Muscle layer of duodenum (tissue), 2 donors: ENCODE results near the gene ARHGAP19.
"Not testable (repeated sequence)": the region's sequence is repeated elsewhere in the genome, so short reads cannot be mapped to it uniquely, and the experiment has no call there.

ENCODE experiments used
- H3K27ac ChIP-seq: one replicate; pipeline ENCODE4 v1.7.0; 2013; ENCODE audit warnings: mild to moderate bottlenecking, low read length
- H3K27me3 ChIP-seq: one replicate; pipeline ENCODE4 v1.7.0; 2013; ENCODE audit warnings: low read depth, mild to moderate bottlenecking, control low read depth, low read length
- H3K36me3 ChIP-seq, 2 donors: one replicate each; pipeline ENCODE4 v1.7.0; 2013; ENCODE audit warnings: low read length in 2 of 2, control low read depth in 1 of 2, mild to moderate bottlenecking in 1 of 2; ENCODE audit not compliant: insufficient read depth in 2 of 2, control insufficient read depth in 1 of 2
- H3K4me1 ChIP-seq, 2 donors: one replicate each; pipeline ENCODE4 v1.7.0; 2013; ENCODE audit warnings: low read length in 2 of 2, mild to moderate bottlenecking in 2 of 2, control low read depth in 1 of 2, moderate library complexity in 1 of 2; ENCODE audit not compliant: insufficient read depth in 2 of 2, control insufficient read depth in 1 of 2
- H3K4me3 ChIP-seq, 2 donors: one replicate each; pipeline ENCODE4 v1.7.0; 2013; ENCODE audit warnings: low read length in 2 of 2, low read depth in 1 of 2, mild to moderate bottlenecking in 1 of 2
- H3K9me3 ChIP-seq, 2 donors: one replicate each; pipeline ENCODE4 v1.7.0; 2013; ENCODE audit warnings: low read length in 2 of 2, control low read depth in 1 of 2, mild to moderate bottlenecking in 1 of 2; ENCODE audit not compliant: control insufficient read depth in 1 of 2
- donor health status: healthy.

Gene ARHGAP19

DNA sequence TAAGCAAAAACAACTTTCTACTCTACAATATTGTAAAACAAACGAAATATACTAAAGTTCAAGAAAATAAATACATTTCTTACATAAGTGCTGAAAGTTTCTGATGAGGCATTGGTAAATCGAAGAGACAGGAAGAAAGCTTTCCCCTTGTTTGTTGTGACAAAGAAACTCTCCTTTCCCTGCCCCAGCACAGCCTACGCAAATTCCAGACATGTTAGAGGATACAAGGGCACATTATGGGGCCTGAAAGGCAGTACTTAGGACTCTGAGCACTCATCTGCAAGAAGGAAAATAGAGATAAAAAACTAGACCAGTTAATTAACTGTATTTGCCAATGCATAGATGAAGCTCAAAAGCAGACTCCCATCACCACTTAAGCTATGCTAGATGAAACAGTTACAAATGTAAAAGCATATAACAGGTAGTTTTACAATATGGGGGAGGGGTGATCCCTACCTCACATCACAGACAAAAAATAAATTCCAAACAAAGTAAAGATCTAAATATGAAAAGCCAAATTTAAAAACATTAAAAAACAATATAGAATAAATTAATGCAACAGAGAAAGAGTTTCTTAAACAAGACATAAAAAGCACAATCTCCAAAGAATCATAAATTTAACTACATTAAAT is 21.8 kb downstream of the ARHGAP19 start:
- Histone ChIP-seq H3K27me3 (no peaks in the 10 kb centered on the region), H3K4me1 (no peaks in the 10 kb centered on the region), H3K27ac (no peak overlapping the region), H3K36me3 (no peaks in the 10 kb centered on the region), H3K4me3 (no peak overlapping the region), H3K9me3 (no peaks in the 10 kb centered on the region)

DNA sequence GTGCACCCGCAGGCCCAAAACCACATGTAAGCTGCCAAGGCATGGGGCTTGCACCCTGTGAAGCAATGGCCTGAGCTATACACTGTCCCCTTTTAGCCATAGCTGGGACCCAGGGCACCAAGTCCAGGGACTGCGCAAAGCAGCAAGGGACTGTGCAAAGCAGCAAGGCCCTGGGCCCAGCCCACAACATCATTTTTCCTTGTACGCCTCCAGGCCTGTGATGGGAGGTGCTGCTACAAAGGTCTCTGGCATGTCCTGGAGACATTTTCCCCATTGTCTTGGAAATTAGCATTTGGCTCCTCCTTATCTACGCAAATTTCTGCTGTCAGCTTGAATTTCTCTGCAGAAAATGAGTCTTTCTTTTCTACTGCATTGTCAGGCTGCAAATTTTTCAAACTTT is 24.8 kb downstream of the ARHGAP19 start:
- Histone ChIP-seq H3K27ac (no peak overlapping the region), H3K9me3 (no peaks in the 10 kb centered on the region), H3K27me3 (no peaks in the 10 kb centered on the region), H3K4me3 (no peak overlapping the region), H3K4me1 (no peaks in the 10 kb centered on the region), H3K36me3 (peaks cover 0 to 4% of the 10 kb centered on the region in 2 donors)

DNA sequence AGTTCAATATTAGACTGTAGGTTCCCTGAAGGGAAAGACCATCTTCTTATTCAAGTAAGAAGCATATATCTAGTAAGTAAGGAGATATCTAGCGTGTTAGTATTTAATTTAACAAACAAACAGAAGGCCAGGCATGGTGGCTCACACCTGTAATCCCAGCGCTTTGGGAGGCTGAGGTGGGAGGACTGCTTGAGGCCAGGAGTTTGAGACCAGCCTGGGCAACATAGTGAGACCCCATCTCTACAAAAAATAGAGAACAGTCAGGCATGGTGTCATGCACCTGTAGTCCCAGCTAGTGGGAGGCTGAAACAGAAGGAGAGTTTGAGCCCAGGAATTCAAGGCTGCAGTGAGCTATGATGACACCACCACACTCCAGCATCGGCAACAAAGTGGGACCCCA is 27.3 kb downstream of the ARHGAP19 start:
- H3K27me3 ChIP-seq, H3K4me1 ChIP-seq, H3K27ac ChIP-seq, H3K9me3 ChIP-seq, H3K36me3 ChIP-seq, H3K4me3 ChIP-seq: not testable (repeated sequence)

DNA sequence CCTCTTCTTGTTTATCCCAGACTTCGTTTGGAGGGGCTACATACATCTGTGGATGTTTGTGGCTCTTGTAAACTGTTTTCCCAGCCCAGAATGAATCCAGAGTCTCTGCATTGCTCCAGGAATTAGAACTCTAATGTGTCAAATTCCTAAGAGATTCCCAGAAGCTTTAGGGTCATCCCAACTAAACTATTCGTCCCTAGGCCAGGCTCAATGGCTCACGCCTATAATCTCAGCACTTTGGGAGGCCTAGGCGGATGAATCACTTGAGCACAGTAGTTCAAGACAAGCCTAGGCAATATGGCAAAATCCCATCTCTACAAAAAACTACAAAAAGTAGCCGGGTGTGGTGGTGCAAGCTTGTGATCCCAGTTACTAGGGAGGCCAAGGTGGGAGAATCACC is 28.5 kb downstream of the ARHGAP19 start:
- Histone ChIP-seq H3K27me3 (no peaks in the 10 kb centered on the region), H3K4me1 (no peaks in the 10 kb centered on the region), H3K27ac (no peak overlapping the region)

DNA sequence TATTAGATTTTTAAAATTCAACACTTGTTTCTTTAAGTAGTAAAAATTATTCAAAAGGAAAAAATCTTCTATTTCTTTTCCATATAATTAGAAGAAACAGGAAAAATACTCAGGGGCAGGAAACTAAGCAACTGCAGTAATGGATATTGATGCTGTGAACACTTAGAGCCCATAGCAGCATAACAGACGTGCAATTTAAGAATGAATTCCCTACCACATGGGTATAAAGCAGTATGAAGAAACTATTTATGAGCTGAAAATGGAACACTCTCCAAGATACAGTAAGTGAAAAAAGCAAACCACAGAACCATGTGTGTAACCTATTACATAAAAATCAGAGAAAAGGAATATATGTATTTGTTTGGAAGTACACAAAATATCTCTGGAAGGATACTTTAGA is 30.8 kb downstream of the ARHGAP19 start:
- Histone ChIP-seq H3K9me3 (no peaks in the 10 kb centered on the region), H3K36me3 (peaks cover 0 to 18% of the 10 kb centered on the region in 2 donors), H3K4me3 (no peak overlapping the region), H3K27ac (no peak overlapping the region), H3K4me1 (no peaks in the 10 kb centered on the region), H3K27me3 (no peaks in the 10 kb centered on the region)

More for the DNA sequence above, 28.5 kb downstream of the ARHGAP19 start:
- Histone ChIP-seq H3K4me3 (no peak overlapping the region), H3K36me3 (peaks cover 0 to 7% of the 10 kb centered on the region in 2 donors), H3K9me3 (no peaks in the 10 kb centered on the region)

DNA sequence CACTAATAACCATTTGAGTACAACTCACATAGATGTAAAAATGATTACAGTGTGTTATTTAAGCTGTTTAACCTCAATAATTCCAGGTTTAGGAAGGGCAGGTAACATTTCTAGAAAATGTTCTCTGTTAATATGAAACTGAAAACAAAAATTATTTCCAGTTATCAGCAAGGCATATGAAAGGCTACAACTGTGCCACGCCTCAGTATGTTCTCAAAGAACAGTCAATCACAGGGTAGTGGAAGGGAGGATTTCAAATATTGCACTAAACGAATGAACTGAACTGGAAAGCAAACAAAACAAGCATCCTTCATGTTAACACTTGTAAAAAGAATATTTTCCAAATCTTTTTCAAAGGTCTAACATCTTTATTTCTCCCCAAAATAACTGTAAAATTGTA is 31.3 kb downstream of the ARHGAP19 start:
- Histone ChIP-seq H3K27me3 (no peaks in the 10 kb centered on the region), H3K4me3 (no peak overlapping the region), H3K9me3 (no peaks in the 10 kb centered on the region), H3K4me1 (no peaks in the 10 kb centered on the region), H3K36me3 (peaks cover under 1 to 20% of the 10 kb centered on the region in 2 donors), H3K27ac (no peak overlapping the region)

DNA sequence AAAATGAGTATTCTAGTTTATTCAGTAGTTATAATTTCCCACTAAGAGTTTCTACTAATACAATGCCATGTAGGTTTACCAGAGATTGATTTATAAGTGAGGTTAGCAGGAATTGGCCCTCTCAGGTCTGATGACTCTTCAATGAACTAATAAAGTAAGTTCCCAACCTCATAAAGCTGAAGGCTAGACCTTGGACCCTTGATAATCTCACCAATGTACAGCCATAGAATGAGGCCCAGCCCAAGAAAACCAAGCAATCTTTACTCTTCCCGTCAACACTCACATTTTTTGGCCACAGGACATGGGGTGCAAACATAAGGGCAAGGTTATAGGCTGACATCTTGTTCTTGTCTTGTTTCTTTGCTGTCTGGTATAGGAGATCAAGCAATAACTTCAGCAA is 33.3 kb downstream of the ARHGAP19 start:
- no peak overlapping the region for H3K4me3 ChIP-seq
- H3K36me3 ChIP-seq: peaks cover 10 to 33% of the 10 kb centered on the region in 2 donors
- H3K9me3 ChIP-seq: no peaks in the 10 kb centered on the region
- H3K27me3 ChIP-seq: no peaks in the 10 kb centered on the region
- no peak overlapping the region for H3K27ac ChIP-seq
- H3K4me1 ChIP-seq: no peaks in the 10 kb centered on the region

DNA sequence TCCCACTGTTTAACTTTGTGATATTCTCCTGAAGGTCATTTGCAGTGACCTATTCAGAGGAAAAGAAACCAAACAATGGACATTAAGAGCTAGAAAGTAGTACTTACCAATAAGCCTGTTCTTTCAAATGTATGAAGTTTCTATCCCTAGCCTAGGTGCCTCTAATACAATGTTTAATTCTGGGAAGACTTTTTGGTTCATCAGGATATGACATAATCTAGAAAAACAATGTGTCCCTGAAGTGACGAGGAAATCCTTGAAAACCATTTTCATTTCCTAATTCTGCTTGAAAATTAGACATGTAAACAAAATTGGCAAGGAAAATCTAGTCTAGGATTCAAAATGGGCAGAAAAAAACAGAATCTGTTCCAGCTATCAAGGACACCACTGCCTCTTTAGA is 36.1 kb downstream of the ARHGAP19 start:
- Histone ChIP-seq H3K4me3 (no peak overlapping the region), H3K36me3 (peaks cover 10 to 33% of the 10 kb centered on the region in 2 donors), H3K27ac (no peak overlapping the region), H3K27me3 (no peaks in the 10 kb centered on the region), H3K4me1 (no peaks in the 10 kb centered on the region), H3K9me3 (no peaks in the 10 kb centered on the region)

DNA sequence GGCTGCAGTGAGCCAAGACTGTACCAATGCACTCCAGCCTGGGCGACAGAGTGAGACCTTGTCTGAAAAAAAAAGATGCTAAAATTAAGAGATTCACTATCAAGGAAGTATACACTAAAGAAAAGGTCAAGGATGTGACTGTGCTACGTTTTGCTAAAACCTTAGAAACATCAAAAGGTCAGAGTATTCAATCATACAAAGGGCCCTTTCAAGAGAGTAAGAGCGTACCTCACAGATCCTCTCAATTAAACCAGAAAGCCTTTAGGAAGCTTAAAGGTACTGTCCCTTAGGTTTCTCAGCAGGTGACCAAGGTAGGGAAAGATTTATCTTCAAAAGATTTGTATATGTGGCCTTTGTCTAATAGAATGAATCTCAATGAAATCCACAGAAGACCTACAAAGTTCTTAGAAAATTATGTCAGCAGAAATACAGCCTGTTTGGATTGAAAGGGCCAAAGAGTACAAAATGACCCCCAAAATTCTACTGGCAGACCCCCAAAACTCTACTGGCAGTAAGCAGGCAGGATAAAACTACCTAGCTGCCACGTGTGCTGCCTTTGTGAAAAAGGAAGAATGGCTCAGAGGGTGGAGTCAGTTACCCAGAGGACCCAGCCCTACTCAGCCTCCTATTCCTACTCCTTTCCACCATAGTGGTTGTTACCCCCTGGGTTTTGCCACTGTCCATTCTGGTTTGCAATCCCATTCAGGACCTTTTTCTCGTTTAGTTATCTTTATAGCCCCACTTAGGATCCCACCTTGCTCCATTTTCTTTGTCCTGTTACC is 36.7 kb downstream of the ARHGAP19 start:
- H3K27me3 ChIP-seq: no peaks in the 10 kb centered on the region
- H3K27ac ChIP-seq: no peak overlapping the region
- no peaks in the 10 kb centered on the region for H3K4me1 ChIP-seq
- H3K36me3 ChIP-seq: peaks cover 10 to 33% of the 10 kb centered on the region in 2 donors
- no peak overlapping the region for H3K4me3 ChIP-seq
- no peaks in the 10 kb centered on the region for H3K9me3 ChIP-seq

DNA sequence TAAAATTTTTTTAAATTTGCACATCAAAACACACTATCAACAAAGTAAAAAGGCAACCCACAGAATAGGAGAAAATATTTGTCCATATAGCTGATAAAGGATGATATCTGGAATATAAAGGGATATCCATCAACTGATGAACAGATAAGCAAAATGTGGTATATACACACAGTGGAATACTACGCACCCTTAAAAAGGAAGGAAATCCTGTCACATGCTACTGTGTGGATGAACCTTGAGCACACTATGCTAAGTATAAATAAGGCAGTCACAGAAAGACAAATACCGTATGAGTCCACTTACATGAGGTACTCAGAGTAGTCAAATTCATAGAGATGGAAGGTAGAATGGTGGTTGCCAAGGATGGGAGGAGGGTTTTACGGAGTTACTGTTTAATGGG is 37.7 kb downstream of the ARHGAP19 start:
- Histone ChIP-seq H3K27me3 (no peaks in the 10 kb centered on the region), H3K4me1 (no peaks in the 10 kb centered on the region), H3K27ac (no peak overlapping the region), H3K4me3 (no peak overlapping the region), H3K9me3 (no peaks in the 10 kb centered on the region), H3K36me3 (peaks cover 10 to 33% of the 10 kb centered on the region in 2 donors)

DNA sequence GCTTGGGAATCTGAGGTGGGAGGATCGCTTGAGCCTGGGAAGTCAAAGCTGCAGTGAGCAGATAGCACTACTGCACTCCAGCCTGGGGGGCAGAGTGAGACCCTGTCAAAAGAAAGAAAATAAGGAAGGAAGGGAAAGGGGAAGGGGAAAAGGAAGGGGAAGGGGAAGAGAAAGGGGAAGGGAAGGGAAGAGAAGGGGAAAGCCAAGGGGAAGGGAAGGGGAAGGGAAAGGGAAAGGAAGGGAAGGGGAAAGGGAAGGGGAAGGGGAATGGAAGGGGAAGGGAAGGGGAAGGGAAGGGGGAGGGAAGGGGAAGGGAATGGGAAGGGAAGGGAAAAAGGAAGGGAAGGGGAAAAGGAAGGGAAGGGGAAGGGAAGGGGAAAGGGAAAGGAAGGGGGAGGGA is 41.5 kb downstream of the ARHGAP19 start:
- Histone ChIP-seq H3K9me3 (no peaks in the 10 kb centered on the region), H3K27ac (no peak overlapping the region), H3K4me1 (no peaks in the 10 kb centered on the region), H3K36me3 (peaks cover 10 to 17% of the 10 kb centered on the region in 2 donors), H3K4me3 (no peak overlapping the region), H3K27me3 (no peaks in the 10 kb centered on the region)
